ENCODE results near the gene ZSCAN25. TPM values are rescaled to one million over a fixed set of nuclear protein-coding genes. Genes with fewer than 3 reads are reported as not detected.
A peak's percentile ranks its signal among the peaks of the same experiment; 100 is the strongest.
"Not testable (repeated sequence)": the region's sequence is repeated elsewhere in the genome, so short reads cannot be mapped to it uniquely, and the experiment has no call there.

The ZSCAN25 gene
- total and polyA plus RNA-seq, 10 donors: 3.8 to 30.8 (median 24.9) TPM

GRCh38 chr7:99576251-99576650 is 40.5 kb upstream of the ZSCAN25 start:
- Histone ChIP-seq H3K27me3 (replicated peaks in 1 of 7) (peaks cover 0 to 16% (median 4%) of the 10 kb centered on the region in 7 donors), H3K27ac (no peak overlapping the region), H3K4me1 (peaks cover 5 to 21% (median 16%) of the 10 kb centered on the region in 6 donors), H3K4me3 (no peak overlapping the region), H3K36me3 (peaks cover 0 to 44% (median 25%) of the 10 kb centered on the region in 6 donors), H3K9me3 (no peaks in the 10 kb centered on the region)
- TF ChIP-seq CTCF (IDR thresholded peaks at IDR 0.05 in 8 of 11, conservative IDR thresholded peaks at IDR 0.05 in 3 of 11) (no peak), POLR2AphosphoS5 (IDR thresholded peaks at IDR 0.05) (no peak), POLR2A (IDR thresholded peaks at IDR 0.05) (no peak)
- intact Hi-C loops (cut with DNase I; ENCODE audit: low total_unique reads): no loop called here
- WGBS, 5 donors: 76 to 92% (median 83%) methylated on average over 3 of the region's 3 CpGs
- no peak for DNase-seq

- TF ChIP-seq POLR2AphosphoS5 (IDR thresholded peaks at IDR 0.05): no peak
- TF ChIP-seq POLR2A (IDR thresholded peaks at IDR 0.05): no peak
- TF ChIP-seq CTCF (IDR thresholded peaks at IDR 0.05 in 8 of 11, conservative IDR thresholded peaks at IDR 0.05 in 3 of 11): no peak
- H3K27me3 ChIP-seq (replicated peaks in 1 of 7): peaks cover 0 to 16% (median 4%) of the 10 kb centered on the region in 7 donors
- H3K36me3 ChIP-seq: peaks cover 0 to 12% (median 0%) of the 10 kb centered on the region in 6 donors
- H3K4me3 ChIP-seq: peak overlapping the region in 7 of 8 donors; percentile 37 to 75 (median 47)
- peak overlapping the region in 2 of 8 donors; percentile 38 to 47 for H3K27ac ChIP-seq
- no peaks in the 10 kb centered on the region for H3K9me3 ChIP-seq
- no peak for DNase-seq
- 48 to 54% (median 53%) methylated on average over 10 of the region's 10 CpGs for WGBS, 5 donors
- intact Hi-C loops (cut with DNase I; ENCODE audit: low total_unique reads): no loop called here
- peaks cover 5 to 21% (median 16%) of the 10 kb centered on the region in 6 donors for H3K4me1 ChIP-seq
Measured at GRCh38 chr7:99579281-99579955, 37.3 kb upstream of the ZSCAN25 start.

- no peaks in the 10 kb centered on the region for H3K9me3 ChIP-seq
- H3K27ac ChIP-seq: peak overlapping the region in 4 of 8 donors; percentile 1 to 47 (median 32)
- intact Hi-C loops (cut with DNase I; ENCODE audit: low total_unique reads): no loop called here
- H3K4me3 ChIP-seq: peak overlapping the region; percentile 37 to 75 (median 46)
- peaks cover 0 to 16% (median 4%) of the 10 kb centered on the region in 7 donors for H3K27me3 ChIP-seq (replicated peaks in 1 of 7)
- H3K36me3 ChIP-seq: peaks cover 0 to 5% (median 0%) of the 10 kb centered on the region in 6 donors
- 1 to 5% (median 2%) methylated on average over 31 to 54 of the region's 54 CpGs for WGBS, 5 donors
- DNase-seq: peak; percentile 82
- peaks cover 5 to 21% (median 16%) of the 10 kb centered on the region in 6 donors for H3K4me1 ChIP-seq
- TF ChIP-seq POLR2A (IDR thresholded peaks at IDR 0.05): no peak
- peak in 5 of 11 experiments; percentile 19 to 56 (median 40) for TF ChIP-seq CTCF (IDR thresholded peaks at IDR 0.05 in 8 of 11, conservative IDR thresholded peaks at IDR 0.05 in 3 of 11)
- TF ChIP-seq POLR2AphosphoS5 (IDR thresholded peaks at IDR 0.05): peak in 2 of 3 donors; percentile 44 to 73
Measured at GRCh38 chr7:99579956-99580777, 36.6 kb upstream of the ZSCAN25 start.

- intact Hi-C loops (cut with DNase I; ENCODE audit: low total_unique reads): not testable (repeated sequence)
Measured at GRCh38 chr7:99580778-99581332, 35.9 kb upstream of the ZSCAN25 start.

More at GRCh38 chr7:99580778-99581332, 35.9 kb upstream of the ZSCAN25 start:
- Histone ChIP-seq H3K27me3 (replicated peaks in 1 of 7) (peaks cover 0 to 16% (median 4%) of the 10 kb centered on the region in 7 donors), H3K4me1 (peaks cover 5 to 21% (median 16%) of the 10 kb centered on the region in 6 donors), H3K27ac (peak overlapping the region in 3 of 8 donors; percentile 1 to 47 (median 38)), H3K4me3 (peak overlapping the region; percentile 37 to 75 (median 46))
- 60 to 66% (median 66%) methylated on average over 4 of the region's 4 CpGs for WGBS, 5 donors
- H3K36me3 ChIP-seq, DNase-seq, H3K9me3 ChIP-seq: not testable (repeated sequence)

All from spleen (tissue), 11 donors.